Activated naive CD4-positive, alpha-beta T cell treated with anti-CD3 and anti-CD28 coated beads, Interleukin-2, amount 50 U/mL, for 72 hours (primary cell): ENCODE measurements around the gene TEX101. TPM values are rescaled to one million over a fixed set of nuclear protein-coding genes. Genes with fewer than 3 reads are reported as not detected.
A peak's percentile ranks its signal among the peaks of the same experiment; 100 is the strongest.
"Not testable (repeated sequence)": the region's sequence is repeated elsewhere in the genome, so short reads cannot be mapped to it uniquely, and the experiment has no call there.

Experiments used
- ATAC-seq, 2 donors: fragments of 150-1000 bp; cut with Tn5 transposase; 2 replicates each; pipeline ENCODE4 v1.10.0; 2021; ENCODE audit warnings: mild to moderate bottlenecking in 2 of 2, moderate library complexity in 2 of 2
- DNase-seq, 2 donors: peaks; one replicate each; pipeline ENCODE4 v3.0.0; 2021 to 2022; ENCODE audit warnings: low spot score in 2 of 2
- H3K27ac Mint-ChIP-seq, 2 donors: one replicate each; pipeline ENCODE4 v1.8.0; 2022; ENCODE audit warnings: mild to moderate bottlenecking in 2 of 2, mixed read lengths in 2 of 2
- H3K36me3 Mint-ChIP-seq, 2 donors: one replicate each; pipeline ENCODE4 v1.8.0; 2022; ENCODE audit warnings: mixed read lengths in 2 of 2
- H3K9me3 Mint-ChIP-seq, 2 donors: one replicate each; pipeline ENCODE4 v1.8.0; 2022; ENCODE audit warnings: mixed read lengths in 2 of 2
- total RNA-seq, 2 donors: library from RNA; stranded (reverse); gene quantifications; one replicate each; pipeline ENCODE4 v1.2.3, GENCODE V29; 2022

Gene TEX101
- total RNA-seq, 2 donors from 2014 or later: not detected

- no peak for ATAC-seq
- peak overlapping the region in 1 of 2 donors; percentile 23 for H3K27ac Mint-ChIP-seq
- no peak for DNase-seq
- H3K9me3 Mint-ChIP-seq: peaks cover 0 to 12% of the 10 kb centered on the region in 2 donors
- peaks cover 0 to 7% of the 10 kb centered on the region in 2 donors for H3K36me3 Mint-ChIP-seq
Observed at GRCh38 chr19:43437712-43438111, 23.0 kb downstream of the TEX101 start.

DNA sequence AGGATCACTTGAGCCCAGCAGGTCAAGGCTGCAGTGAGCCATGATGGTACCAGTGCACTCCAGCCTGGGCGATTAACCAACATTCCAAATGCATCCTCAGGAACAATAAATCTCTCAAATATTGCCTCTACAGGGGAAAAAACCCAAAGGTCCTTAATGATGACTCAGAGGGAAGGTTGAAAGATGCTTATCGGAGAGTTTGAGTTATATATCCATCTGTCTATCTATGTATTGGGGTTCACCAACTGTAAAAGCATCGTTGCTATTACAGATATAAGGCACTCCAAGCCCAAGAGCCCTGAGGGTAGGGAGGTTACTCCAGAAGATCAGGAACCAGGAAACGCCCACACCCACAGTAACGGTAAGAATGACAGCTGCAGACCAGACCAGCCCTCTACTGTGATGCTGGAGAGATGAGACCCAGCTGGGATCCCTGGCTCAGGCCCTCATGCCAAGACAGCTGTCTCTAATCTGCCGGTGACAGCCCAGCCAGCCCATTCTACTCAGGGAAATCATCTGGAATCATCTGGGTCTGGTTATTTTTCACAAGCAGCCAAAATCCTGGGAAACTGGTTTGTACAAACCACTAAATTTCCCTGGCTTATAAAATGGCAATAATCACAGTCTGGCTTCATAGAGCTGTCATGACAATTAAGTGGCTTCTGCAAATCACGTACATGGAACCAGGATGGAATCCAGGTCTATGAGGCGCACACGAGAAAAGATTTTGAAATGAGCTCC, 23.8 kb downstream of the TEX101 start:
- ATAC-seq (peak; percentile 40 to 44), DNase-seq (no peak)
- H3K27ac Mint-ChIP-seq: peak overlapping the region; percentile 41 to 45

GRCh38 chr19:43439032-43439708, 24.5 kb downstream of the TEX101 start:
- H3K27ac Mint-ChIP-seq: peak overlapping the region; percentile 41 to 45
- DNase-seq (no peak), ATAC-seq (peak; percentile 56 to 76)
- peaks cover 0 to 12% of the 10 kb centered on the region in 2 donors for H3K9me3 Mint-ChIP-seq
- peaks cover 0 to 7% of the 10 kb centered on the region in 2 donors for H3K36me3 Mint-ChIP-seq

More for the DNA sequence above, 23.8 kb downstream of the TEX101 start:
- Mint-ChIP-seq H3K36me3 (peaks cover 0 to 7% of the 10 kb centered on the region in 2 donors), H3K9me3 (peaks cover 0 to 12% of the 10 kb centered on the region in 2 donors)

- peaks cover 0 to 7% of the 10 kb centered on the region in 2 donors for H3K36me3 Mint-ChIP-seq
- H3K9me3 Mint-ChIP-seq: peaks cover 0 to 12% of the 10 kb centered on the region in 2 donors
- no peak overlapping the region for H3K27ac Mint-ChIP-seq
- ATAC-seq (no peak), DNase-seq (no peak)
Observed at GRCh38 chr19:43439709-43440063, 25.0 kb downstream of the TEX101 start.

DNA sequence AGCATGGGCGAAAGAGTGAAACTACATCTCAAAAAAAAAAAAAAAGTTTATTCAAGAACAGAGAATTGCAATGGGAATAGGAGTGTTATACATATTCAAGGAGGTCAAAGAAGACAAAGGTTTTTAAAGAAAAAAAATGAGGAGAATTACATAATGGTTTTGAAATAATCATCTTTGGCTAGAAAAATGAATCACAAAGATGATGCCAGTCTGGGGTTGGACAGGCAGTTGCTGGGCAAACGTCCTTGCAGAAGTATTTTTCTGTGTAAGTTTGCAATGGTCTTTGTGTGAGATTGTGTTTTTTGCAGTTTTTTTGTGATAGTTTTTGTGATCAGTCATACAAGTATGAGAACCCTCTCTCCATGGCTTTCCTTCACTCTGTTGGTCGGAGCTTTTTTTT, 27.0 kb downstream of the TEX101 start:
- H3K27ac Mint-ChIP-seq: no peak overlapping the region

GRCh38 chr19:43444091-43444490, 29.4 kb downstream of the TEX101 start:
- ATAC-seq, DNase-seq, H3K27ac Mint-ChIP-seq, H3K9me3 Mint-ChIP-seq, H3K36me3 Mint-ChIP-seq: not testable (repeated sequence)

More for the DNA sequence above, 27.0 kb downstream of the TEX101 start:
- H3K36me3 Mint-ChIP-seq: peaks cover 0 to 7% of the 10 kb centered on the region in 2 donors
- no peak for ATAC-seq
- H3K9me3 Mint-ChIP-seq: peaks cover 0 to 12% of the 10 kb centered on the region in 2 donors
- DNase-seq: no peak

DNA sequence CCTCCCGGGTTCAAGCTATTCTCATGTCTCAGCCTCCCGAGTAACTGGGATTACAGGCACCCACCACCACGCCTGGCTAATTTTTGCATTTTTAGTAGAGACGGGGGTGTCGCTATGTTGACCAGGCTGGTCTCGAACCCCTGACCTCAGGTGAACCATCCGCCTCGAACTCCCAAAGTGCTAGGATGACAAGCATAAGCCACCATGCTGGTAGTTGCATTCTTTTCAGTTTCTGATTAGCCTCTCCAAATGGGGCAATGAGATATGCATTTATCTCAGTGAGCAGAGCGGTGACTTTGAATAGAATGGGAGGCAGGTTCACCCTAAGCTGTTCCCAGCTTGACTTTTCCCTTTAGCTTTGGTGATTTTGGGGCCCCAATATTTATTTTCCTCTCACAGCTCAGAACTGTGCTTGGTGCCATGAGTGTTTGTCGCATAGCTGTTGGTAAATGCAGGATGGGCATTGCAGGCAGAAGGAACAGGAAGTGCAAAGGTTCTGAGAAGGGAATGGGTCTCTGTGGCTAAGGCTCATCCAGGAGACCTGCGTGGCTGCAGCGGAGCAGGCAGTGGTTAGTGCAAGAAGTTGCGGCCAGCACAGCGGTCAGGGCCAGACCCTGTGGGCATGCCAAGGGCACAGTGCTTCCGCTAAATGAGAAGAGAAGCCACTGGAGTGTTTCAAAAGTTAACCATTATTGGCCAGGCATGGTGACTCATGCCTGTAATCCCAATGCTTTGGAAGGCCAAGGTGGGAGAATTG, 30.0 kb downstream of the TEX101 start:
- peaks cover 0 to 5% of the 10 kb centered on the region in 2 donors for H3K9me3 Mint-ChIP-seq
- H3K36me3 Mint-ChIP-seq: no peaks in the 10 kb centered on the region
- ATAC-seq (no peak), DNase-seq (no peak)
- no peak overlapping the region for H3K27ac Mint-ChIP-seq

DNA sequence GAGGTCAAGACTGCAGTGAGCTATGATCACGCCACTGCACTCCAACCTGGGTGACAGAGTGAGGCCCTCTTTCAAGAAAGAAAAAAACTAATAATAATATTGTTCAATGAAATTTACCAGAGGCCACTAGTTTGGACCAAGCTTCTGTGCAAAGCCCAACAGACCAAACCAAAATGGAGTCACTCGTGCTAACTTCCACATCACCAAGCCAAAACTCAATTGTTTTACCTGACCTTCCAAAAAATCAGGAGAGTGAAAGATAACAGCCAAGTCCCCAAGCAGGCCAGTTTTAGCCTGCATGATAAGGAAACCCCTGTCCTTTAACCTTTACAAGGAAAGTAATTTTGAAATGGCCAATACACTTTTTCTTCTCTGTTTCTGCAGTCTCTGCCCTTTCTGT, 30.7 kb downstream of the TEX101 start:
- no peak for ATAC-seq
- Mint-ChIP-seq H3K27ac (no peak overlapping the region), H3K36me3 (no peaks in the 10 kb centered on the region), H3K9me3 (peaks cover 0 to 4% of the 10 kb centered on the region in 2 donors)
- DNase-seq: no peak

DNA sequence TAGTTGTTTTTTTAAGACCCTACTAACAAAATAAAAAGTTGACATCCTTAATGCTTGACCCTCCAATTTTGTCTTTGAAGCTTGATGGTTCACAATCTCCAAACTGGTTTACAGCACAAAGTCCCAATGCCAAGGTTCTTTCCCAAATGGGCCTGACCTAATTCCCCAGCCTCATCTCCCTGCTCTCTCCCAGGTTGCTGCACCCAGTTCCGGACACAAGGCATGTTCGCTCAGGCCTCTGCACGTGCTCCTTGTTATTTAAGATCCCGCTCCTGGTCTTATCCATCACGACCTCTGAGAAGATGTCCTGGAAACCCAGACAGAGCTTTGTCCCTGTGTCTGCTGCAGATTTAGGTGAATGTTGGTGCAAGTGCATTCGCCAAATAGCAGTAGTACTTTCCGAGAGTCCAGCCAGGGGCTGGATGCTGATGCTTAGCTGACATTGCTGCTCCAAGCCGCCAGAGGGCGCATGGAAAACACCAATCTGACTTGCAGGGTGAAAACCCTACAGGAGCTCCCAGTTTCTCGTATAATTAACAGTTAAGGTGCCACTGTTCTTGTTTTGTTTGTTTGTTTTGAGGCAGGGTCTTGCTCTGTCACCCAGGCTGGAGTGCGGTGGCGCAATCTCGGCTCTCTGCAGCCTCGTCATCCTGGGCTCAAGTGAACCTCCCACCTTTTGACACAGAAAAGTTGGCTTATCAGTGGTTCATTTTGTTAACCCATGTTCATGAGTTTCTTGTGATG, 32.2 kb downstream of the TEX101 start:
- peaks cover 0 to 11% of the 10 kb centered on the region in 2 donors for H3K36me3 Mint-ChIP-seq
- no peaks in the 10 kb centered on the region for H3K9me3 Mint-ChIP-seq
- ATAC-seq (peak; percentile 77 to 86), DNase-seq (peak; percentile 73 to 75)
- H3K27ac Mint-ChIP-seq: no peak overlapping the region

DNA sequence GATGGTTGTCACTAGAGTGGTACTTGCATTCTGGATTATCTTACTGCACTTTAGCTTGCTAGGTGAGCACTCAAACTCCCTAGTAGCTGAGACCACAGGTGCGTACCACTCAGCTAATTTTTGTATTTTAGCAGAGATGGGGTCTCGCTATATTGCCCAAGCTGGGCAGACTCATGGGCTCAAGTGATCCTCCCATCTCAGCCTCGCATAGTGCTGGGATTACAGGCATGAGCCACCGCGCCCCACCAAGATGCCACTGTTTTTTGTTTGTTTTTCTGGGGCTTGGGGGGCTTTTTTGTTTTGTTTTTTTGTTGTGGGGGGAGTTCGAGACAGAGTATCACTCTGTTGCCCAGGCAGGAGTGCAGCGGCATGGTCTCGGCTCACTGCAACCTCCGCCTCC, 33.0 kb downstream of the TEX101 start:
- Mint-ChIP-seq H3K9me3 (peaks cover 0 to 6% of the 10 kb centered on the region in 2 donors), H3K36me3 (peaks cover 0 to 17% of the 10 kb centered on the region in 2 donors), H3K27ac (no peak overlapping the region)
- ATAC-seq (no peak), DNase-seq (no peak)

- peaks cover 0 to 20% of the 10 kb centered on the region in 2 donors for H3K36me3 Mint-ChIP-seq
- H3K27ac Mint-ChIP-seq: peak overlapping the region in 1 of 2 donors; percentile 83
- DNase-seq: no peak
- ATAC-seq: peak in 1 of 2 donors; percentile 84
- H3K9me3 Mint-ChIP-seq: peaks cover 0 to 8% of the 10 kb centered on the region in 2 donors
Observed at GRCh38 chr19:43450545-43450997, 35.9 kb downstream of the TEX101 start.

DNA sequence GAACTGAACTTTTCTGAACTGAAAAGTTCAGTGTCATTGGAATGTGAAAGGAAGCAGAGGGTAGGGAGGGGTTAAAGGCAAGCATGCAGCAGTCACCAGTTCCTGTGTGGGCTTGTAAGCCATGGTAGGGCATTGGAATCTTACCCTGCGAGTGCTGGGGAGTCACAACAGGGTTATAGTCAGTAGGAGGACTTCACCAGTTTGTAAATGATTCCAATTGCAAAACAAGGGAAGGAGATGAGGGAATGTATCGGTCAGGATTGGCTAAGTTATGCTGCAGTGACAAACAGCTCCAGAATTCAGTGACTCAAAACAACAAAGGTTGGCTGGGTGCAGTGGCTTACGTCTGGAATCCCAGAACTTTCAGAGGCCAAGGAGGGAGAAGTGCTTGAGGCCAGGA, 37.9 kb downstream of the TEX101 start:
- Mint-ChIP-seq H3K9me3 (peaks cover 0 to 8% of the 10 kb centered on the region in 2 donors), H3K36me3 (peaks cover 0 to 20% of the 10 kb centered on the region in 2 donors), H3K27ac (peak overlapping the region in 1 of 2 donors; percentile 86)
- ATAC-seq: no peak
- no peak for DNase-seq

DNA sequence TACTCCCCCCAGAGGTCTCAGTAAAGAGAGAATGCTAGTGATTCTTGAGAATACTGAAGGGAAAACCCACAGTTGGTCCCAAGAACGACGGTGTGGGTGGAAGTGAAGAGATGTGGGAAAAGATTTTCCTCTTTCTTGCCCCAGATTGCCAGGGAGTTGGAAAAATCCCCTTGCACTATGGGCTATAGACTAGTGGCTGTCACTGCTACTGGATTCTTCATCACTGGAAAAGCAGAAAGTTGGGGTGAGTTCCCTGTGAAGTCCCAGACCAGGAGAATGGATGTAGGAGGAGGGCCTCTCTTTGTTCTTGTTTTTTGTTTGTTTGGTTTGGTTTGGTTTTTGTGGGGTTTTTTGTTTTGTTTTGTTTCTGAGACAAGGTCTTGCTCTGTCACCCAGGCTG, 39.3 kb downstream of the TEX101 start:
- Mint-ChIP-seq H3K27ac (no peak overlapping the region), H3K36me3 (peaks cover 0 to 20% of the 10 kb centered on the region in 2 donors), H3K9me3 (peaks cover 0 to 8% of the 10 kb centered on the region in 2 donors)
- no peak for ATAC-seq
- no peak for DNase-seq

DNA sequence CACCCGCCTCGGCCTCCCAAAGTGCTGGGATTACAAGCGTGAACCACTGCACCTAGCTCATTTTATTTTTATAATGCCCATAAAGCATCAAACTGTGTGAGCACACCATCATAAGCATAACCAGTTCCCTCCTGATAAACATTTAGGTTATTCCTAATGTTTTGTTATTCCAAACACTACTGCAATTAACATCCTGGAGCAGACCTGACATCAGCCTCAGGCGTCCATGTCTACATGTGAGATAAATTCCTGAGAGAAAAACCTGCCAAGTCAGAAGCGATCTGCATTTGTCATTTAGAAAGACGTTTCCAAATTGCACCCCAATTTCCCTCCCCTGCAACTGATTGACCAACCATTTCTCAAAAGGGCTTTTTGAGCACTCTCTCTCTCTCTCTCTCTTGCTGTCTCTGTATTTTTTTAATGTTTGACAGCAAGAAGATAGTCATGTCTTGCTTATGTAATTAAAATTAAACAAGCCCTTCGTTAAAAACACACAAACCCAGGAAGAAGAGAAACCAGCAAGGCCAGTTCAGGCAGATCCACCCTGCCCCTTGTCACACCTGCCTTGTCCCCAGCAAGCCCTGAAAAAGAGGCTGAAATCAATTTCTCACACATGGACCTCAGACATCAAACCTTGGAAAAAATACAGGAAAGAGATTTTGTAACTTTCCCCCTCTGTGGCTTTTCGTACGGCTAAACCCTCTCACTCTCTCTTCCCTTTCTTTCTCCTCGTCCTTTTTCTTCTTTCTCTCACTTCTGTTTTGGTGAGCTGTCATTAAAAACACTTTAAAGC, 40.8 kb downstream of the TEX101 start:
- H3K27ac Mint-ChIP-seq: peak overlapping the region in 1 of 2 donors; percentile 1
- no peak for DNase-seq
- H3K36me3 Mint-ChIP-seq: peaks cover 0 to 20% of the 10 kb centered on the region in 2 donors
- no peak for ATAC-seq
- H3K9me3 Mint-ChIP-seq: peaks cover 0 to 8% of the 10 kb centered on the region in 2 donors

DNA sequence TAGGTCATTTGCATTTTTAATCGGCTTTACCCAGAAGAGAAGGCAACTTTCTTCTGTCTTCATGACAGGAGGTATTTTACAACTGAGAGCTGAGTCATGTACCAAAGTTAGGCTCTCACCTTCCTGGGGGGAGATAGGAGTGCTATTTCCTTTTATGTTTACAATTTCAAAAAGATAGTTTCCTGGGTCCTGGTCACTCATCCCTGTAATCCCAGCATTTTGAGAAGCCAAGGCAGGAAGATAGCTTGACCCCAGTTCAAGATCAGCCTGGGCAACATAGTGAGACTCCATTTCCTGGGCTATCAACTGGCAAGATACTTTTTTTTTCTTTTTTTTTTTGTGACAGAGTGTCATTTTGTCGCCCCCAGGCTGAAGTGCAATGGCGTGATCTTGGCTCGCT, 43.1 kb downstream of the TEX101 start:
- no peak for ATAC-seq
- Mint-ChIP-seq H3K36me3 (peaks cover 0 to 7% of the 10 kb centered on the region in 2 donors), H3K9me3 (peaks cover 0 to under 1% of the 10 kb centered on the region in 2 donors), H3K27ac (no peak overlapping the region)
- DNase-seq: no peak
